Loucy (cell line): ENCODE measurements around the gene STX11.

Source experiments
- H2AFZ ChIP-seq: fragments of 200-600 bp; sonication (generic); 2 replicates; pipeline ENCODE4 v1.6.0; 2016; ENCODE audit warnings: antibody characterized with exemption, mild to moderate bottlenecking, low read length, moderate library complexity
- H3F3A ChIP-seq: fragments of 200-600 bp; 2 replicates; pipeline ENCODE4 v1.6.0; 2016; ENCODE audit warnings: antibody characterized with exemption, low read depth, mild to moderate bottlenecking
- H3K27me3 ChIP-seq: fragments of 200-600 bp; sonication (generic); 2 replicates; pipeline ENCODE4 v1.6.1; 2014; ENCODE audit warnings: low read length, mild to moderate bottlenecking; ENCODE audit not compliant: insufficient read depth, poor library complexity, severe bottlenecking
- H3K36me3 ChIP-seq: fragments of 200-600 bp; sonication (generic); 2 replicates; pipeline ENCODE4 v1.6.1; 2016; ENCODE audit warnings: low read length; ENCODE audit not compliant: insufficient read depth
- H3K4me1 ChIP-seq: fragments of 200-600 bp; sonication (generic); 2 replicates; pipeline ENCODE4 v1.5.1; 2014; ENCODE audit warnings: low read length, mild to moderate bottlenecking; ENCODE audit not compliant: insufficient read depth, poor library complexity, severe bottlenecking
- H3K4me2 ChIP-seq: fragments of 200-600 bp; sonication (generic); 2 replicates; pipeline ENCODE4 v1.6.0; 2014; ENCODE audit warnings: antibody characterized with exemption, low read length, low read depth, mild to moderate bottlenecking; ENCODE audit not compliant: poor library complexity, severe bottlenecking
- H3K4me3 ChIP-seq: fragments of 200-600 bp; sonication (generic); 2 replicates; pipeline ENCODE4 v1.5.1; 2014; ENCODE audit warnings: low read length, mild to moderate bottlenecking, mixed read lengths; ENCODE audit not compliant: poor library complexity, severe bottlenecking
- H3K79me2 ChIP-seq: fragments of 200-600 bp; sonication (generic); 2 replicates; pipeline ENCODE4 v1.6.1; 2014; ENCODE audit warnings: low read length; ENCODE audit not compliant: insufficient read depth
- H3K9ac ChIP-seq: fragments of 200-600 bp; sonication (generic); 2 replicates; pipeline ENCODE4 v1.6.0; 2014; ENCODE audit warnings: mild to moderate bottlenecking, low read depth, low read length, moderate library complexity; ENCODE audit not compliant: poor library complexity, severe bottlenecking
- H3K9me2 ChIP-seq: fragments of 200-600 bp; sonication (generic); replicated peaks from 2 replicates; pipeline ENCODE4 v1.6.1; 2016; ENCODE audit warnings: low read depth, low read length, mixed read lengths
- H3K9me3 ChIP-seq: fragments of 200-600 bp; sonication (generic); 2 replicates; pipeline ENCODE4 v1.6.1; 2014; ENCODE audit warnings: mild to moderate bottlenecking, antibody characterized with exemption, low read length, low read depth; ENCODE audit not compliant: insufficient read depth
- H4K20me1 ChIP-seq: fragments of 200-600 bp; sonication (generic); 2 replicates; pipeline ENCODE4 v1.6.0; 2014; ENCODE audit warnings: antibody characterized with exemption, low read length, mild to moderate bottlenecking; ENCODE audit not compliant: insufficient read depth, poor library complexity, severe bottlenecking
- CTCF ChIP-seq: fragments of 200-600 bp; sonication (generic); conservative IDR thresholded peaks from 2 replicates; pipeline ENCODE4 v1.5.1; 2014; ENCODE audit warnings: mild to moderate bottlenecking, antibody characterized with exemption, low read length
- EZH2phosphoT487 ChIP-seq: fragments of 200-600 bp; IDR thresholded peaks from 2 replicates; pipeline ENCODE4 v1.6.1; 2018; ENCODE audit warnings: antibody characterized with exemption, mild to moderate bottlenecking, moderate library complexity, borderline replicate concordance

Gene STX11

GRCh38 chr6:144133225-144133821 is 17.0 kb upstream of the STX11 start:
- H3F3A ChIP-seq, result no peaks in the 10 kb centered on the region
- no peaks in the 10 kb centered on the region for H3K9me3 ChIP-seq
- H3K4me2 ChIP-seq, result no peak overlapping the region
- H3K9ac ChIP-seq, result no peak overlapping the region
- H2AFZ ChIP-seq, result peak overlapping the region; percentile 12; the same call in 1 of the 2 replicates
- TF ChIP-seq EZH2phosphoT487, result no peak
- no peak for TF ChIP-seq CTCF
- no peaks in the 10 kb centered on the region for H3K9me2 ChIP-seq
- no peaks in the 10 kb centered on the region for H3K79me2 ChIP-seq
- H3K4me3 ChIP-seq, result no peak overlapping the region
- H3K27me3 ChIP-seq, result no peaks in the 10 kb centered on the region
- no peaks in the 10 kb centered on the region for H4K20me1 ChIP-seq
- H3K36me3 ChIP-seq, result no peaks in the 10 kb centered on the region
- no peaks in the 10 kb centered on the region for H3K4me1 ChIP-seq

- H3K9me3 ChIP-seq, result no peaks in the 10 kb centered on the region
- H3K4me2 ChIP-seq, result no peak overlapping the region
- H3F3A ChIP-seq, result no peaks in the 10 kb centered on the region
- no peak overlapping the region for H2AFZ ChIP-seq
- no peaks in the 10 kb centered on the region for H3K36me3 ChIP-seq
- H3K27me3 ChIP-seq, result no peaks in the 10 kb centered on the region
- H3K9me2 ChIP-seq, result no peaks in the 10 kb centered on the region
- no peaks in the 10 kb centered on the region for H3K79me2 ChIP-seq
- no peak overlapping the region for H3K4me3 ChIP-seq
- no peaks in the 10 kb centered on the region for H3K4me1 ChIP-seq
- TF ChIP-seq EZH2phosphoT487 (no peak), CTCF (no peak)
- no peaks in the 10 kb centered on the region for H4K20me1 ChIP-seq
- H3K9ac ChIP-seq, result no peak overlapping the region
Observed at GRCh38 chr6:144134176-144134575, 16.1 kb upstream of the STX11 start.

- Histone ChIP-seq H3K4me1 (no peaks in the 10 kb centered on the region), H3K79me2 (no peaks in the 10 kb centered on the region), H3K9me2 (no peaks in the 10 kb centered on the region), H2AFZ (no peak overlapping the region), H3K36me3 (no peaks in the 10 kb centered on the region), H3K9ac (no peak overlapping the region), H4K20me1 (no peaks in the 10 kb centered on the region), H3K27me3 (no peaks in the 10 kb centered on the region), H3K4me2 (no peak overlapping the region), H3K4me3 (no peak overlapping the region), H3F3A (no peaks in the 10 kb centered on the region), H3K9me3 (no peaks in the 10 kb centered on the region)
- TF ChIP-seq EZH2phosphoT487 (no peak), CTCF (no peak)
Observed at GRCh38 chr6:144134737-144135136, 15.6 kb upstream of the STX11 start.
